ENCODE data around the gene PITX1. TPM values are rescaled to one million over a fixed set of nuclear protein-coding genes. Genes with fewer than 3 reads are reported as not detected.

PITX1 gene
- total RNA-seq, 1 experiment from 2014 or later = 173 TPM

DNA sequence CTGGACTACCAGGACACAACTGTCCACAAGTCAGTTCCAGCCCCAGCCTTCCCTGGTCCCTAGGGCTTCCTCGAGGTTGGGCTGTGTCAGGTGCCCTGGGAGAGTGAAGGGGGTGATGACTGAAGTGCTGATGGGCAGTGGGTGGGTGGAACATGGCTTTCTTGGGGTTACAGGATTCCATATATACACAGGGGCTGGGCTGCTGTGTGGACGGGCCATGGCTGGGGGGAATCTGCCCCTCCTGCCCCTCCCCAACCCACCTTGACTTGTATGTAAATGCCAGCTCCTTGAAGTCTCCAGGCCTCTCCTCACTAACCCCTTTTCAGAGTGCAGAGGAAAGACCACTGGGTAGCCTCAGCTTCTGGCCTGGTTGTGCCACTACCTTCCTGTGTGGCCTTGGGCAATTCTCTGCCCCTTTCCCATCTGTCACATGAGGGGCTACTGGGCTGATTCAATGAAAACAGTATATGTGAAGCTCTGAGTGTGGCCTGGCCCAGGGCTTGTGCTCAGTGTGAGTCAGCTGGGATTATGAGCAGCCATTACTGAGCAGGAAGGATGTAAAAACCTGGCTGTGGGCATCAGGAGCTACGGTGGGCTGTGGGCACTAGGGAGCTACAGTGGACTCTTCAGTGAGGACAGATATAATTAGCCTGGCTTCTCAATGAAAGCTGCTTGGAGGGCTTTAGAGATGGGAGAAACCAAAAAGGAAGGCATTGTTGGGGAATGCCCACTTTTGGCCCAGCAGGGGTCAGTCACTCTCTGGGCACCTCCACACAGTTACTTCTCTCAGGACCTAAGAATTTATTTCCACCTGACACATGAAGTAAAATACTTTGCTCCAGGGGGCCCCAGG lies 23.3 kb downstream of the PITX1 start:
- no peak overlapping the region for H3K27ac ChIP-seq (ENCODE audit: low read length)
- H3K9ac ChIP-seq (ENCODE audit: low read length) = no peak overlapping the region
- DNase-seq = no peak
- H3K9me3 ChIP-seq (ENCODE audit: low read length) = no peaks in the 10 kb centered on the region
- no peak overlapping the region for H3K4me2 ChIP-seq (ENCODE audit: low read depth, low read length, poor library complexity, severe bottlenecking)
- H3K9me2 ChIP-seq (replicated peaks; ENCODE audit: insufficient read depth, low read length) = no peaks in the 10 kb centered on the region
- no peaks in the 10 kb centered on the region for H4K20me1 ChIP-seq (ENCODE audit: insufficient read depth, low read depth, low read length)
- peaks cover 4% of the 10 kb centered on the region for H3K4me1 ChIP-seq (ENCODE audit: low read length)
- no peak overlapping the region for H3K4me3 ChIP-seq (ENCODE audit: low read length)
- H3K27me3 ChIP-seq (ENCODE audit: low read length) = no peaks in the 10 kb centered on the region
- no peaks in the 10 kb centered on the region for H3K79me2 ChIP-seq (ENCODE audit: low read length)
- no peak overlapping the region for H2AFZ ChIP-seq (ENCODE audit: low read length)
- H3K36me3 ChIP-seq (ENCODE audit: insufficient read depth, low read length) = no peaks in the 10 kb centered on the region

DNA sequence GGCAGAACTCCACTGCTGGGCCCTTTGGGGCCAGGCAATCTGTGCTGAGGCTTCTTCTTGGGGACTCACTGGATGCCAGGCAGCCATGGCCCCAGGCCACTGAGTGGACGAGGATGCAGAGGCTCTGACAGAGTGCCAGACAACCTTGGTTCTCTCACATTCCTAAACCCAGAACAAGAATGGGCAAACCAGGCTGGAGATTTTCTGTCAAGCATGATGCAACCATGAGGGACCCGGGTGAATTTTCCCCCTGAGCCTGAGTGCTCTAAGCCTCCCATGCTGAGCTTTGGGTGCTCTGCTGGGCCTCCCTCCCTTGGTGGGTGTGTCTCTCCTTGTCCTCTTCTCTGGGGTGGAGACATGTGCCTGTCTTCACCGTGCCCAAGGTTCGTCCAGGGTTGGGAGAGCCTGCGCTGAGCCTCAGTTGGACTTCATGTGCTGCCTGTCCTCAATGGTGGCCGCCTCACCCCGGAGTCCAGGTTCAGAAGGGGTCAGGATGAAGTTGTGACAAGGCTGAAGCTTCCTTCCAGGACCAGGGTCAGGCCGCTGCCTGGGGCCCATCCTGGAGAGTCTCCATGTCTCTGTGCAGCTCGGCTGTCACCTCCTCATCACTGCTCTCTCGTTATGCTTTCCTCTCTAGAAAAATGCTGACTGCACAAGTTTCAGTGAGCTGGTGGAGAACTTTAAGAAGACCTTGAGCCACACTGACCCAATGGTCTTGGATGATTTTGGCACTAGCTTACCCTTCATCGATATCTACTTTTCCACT lies 24.1 kb downstream of the PITX1 start:
- H3K9me3 ChIP-seq (ENCODE audit: low read length) = no peaks in the 10 kb centered on the region
- no peaks in the 10 kb centered on the region for H3K79me2 ChIP-seq (ENCODE audit: low read length)
- H3K27ac ChIP-seq (ENCODE audit: low read length) = no peak overlapping the region
- H3K4me1 ChIP-seq (ENCODE audit: low read length) = peaks cover 2% of the 10 kb centered on the region
- no peaks in the 10 kb centered on the region for H3K36me3 ChIP-seq (ENCODE audit: insufficient read depth, low read length)
- H4K20me1 ChIP-seq (ENCODE audit: insufficient read depth, low read depth, low read length) = no peaks in the 10 kb centered on the region
- DNase-seq = no peak
- no peaks in the 10 kb centered on the region for H3K9me2 ChIP-seq (replicated peaks; ENCODE audit: insufficient read depth, low read length)
- no peak overlapping the region for H3K4me3 ChIP-seq (ENCODE audit: low read length)
- no peak overlapping the region for H3K4me2 ChIP-seq (ENCODE audit: low read depth, low read length, poor library complexity, severe bottlenecking)
- H3K9ac ChIP-seq (ENCODE audit: low read length) = no peak overlapping the region
- no peak overlapping the region for H2AFZ ChIP-seq (ENCODE audit: low read length)
- H3K27me3 ChIP-seq (ENCODE audit: low read length) = no peaks in the 10 kb centered on the region

DNA sequence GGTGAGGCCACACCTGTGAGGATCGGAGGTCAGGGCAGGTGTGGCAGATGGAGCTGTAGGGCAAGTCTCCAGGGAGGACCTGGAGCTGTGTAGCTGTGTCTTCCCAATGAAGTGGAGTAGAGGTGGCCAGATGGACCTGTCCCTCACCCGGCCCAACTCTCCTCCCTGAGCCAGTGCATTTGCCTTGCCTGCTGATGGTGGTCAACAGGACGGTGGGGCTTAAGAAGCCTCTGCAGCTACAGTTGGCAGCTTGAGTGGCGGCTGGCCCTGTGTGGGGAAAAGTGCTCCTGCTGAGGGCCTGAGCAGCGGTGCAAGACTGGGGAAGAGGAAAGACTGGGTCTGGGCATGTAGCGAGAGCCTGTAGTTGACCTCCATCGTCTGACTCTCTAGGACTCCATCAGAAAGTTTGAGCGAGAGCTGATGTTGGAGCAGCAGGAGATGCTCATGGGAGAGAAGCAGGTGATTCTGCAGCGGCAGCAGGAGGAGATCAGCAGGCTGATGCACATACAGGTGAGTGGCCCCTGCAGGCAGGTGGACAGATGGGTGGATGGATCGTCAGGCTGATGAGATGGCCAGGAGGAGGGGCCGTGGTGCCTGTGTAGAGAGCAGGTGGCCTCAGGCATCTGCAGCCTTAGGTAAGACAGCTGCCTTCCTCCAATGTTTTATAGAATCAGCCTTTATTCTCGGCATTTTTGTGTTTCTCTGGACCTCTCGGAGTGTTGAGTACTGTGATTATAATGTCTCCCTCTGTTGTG lies 24.9 kb downstream of the PITX1 start:
- no peak for DNase-seq
- Histone ChIP-seq H4K20me1 (ENCODE audit: insufficient read depth, low read depth, low read length) (no peaks in the 10 kb centered on the region), H3K9ac (ENCODE audit: low read length) (no peak overlapping the region), H3K27ac (ENCODE audit: low read length) (no peak overlapping the region), H3K36me3 (ENCODE audit: insufficient read depth, low read length) (no peaks in the 10 kb centered on the region), H3K4me1 (ENCODE audit: low read length) (no peaks in the 10 kb centered on the region), H3K9me3 (ENCODE audit: low read length) (no peaks in the 10 kb centered on the region), H3K27me3 (ENCODE audit: low read length) (no peaks in the 10 kb centered on the region), H3K9me2 (replicated peaks; ENCODE audit: insufficient read depth, low read length) (no peaks in the 10 kb centered on the region), H3K79me2 (ENCODE audit: low read length) (no peaks in the 10 kb centered on the region), H3K4me2 (ENCODE audit: low read depth, low read length, poor library complexity, severe bottlenecking) (no peak overlapping the region), H3K4me3 (ENCODE audit: low read length) (no peak overlapping the region), H2AFZ (ENCODE audit: low read length) (no peak overlapping the region)

DNA sequence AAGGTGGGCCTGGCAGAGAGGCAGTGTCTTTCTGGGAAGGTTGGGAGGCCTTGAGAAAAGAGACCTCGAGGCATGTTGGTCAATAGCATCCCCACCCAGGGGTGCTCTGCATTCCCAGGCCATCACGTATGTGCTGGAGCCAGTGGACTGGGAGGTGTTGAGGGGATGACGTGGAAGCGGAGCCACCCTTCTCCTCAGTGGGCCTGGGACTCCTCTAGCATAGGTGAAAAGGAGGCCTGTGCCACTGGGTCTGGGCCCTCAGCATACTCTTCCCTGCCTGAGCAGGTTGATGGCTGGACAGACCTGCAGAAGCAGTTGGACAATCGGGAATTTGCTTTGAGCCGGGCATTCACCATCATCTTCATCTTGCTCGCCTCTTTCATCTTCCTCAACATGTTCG lies 25.5 kb downstream of the PITX1 start:
- Histone ChIP-seq H4K20me1 (ENCODE audit: insufficient read depth, low read depth, low read length) (no peaks in the 10 kb centered on the region), H3K27me3 (ENCODE audit: low read length) (no peaks in the 10 kb centered on the region), H3K4me1 (ENCODE audit: low read length) (no peaks in the 10 kb centered on the region), H3K9me2 (replicated peaks; ENCODE audit: insufficient read depth, low read length) (no peaks in the 10 kb centered on the region), H3K27ac (ENCODE audit: low read length) (no peak overlapping the region), H3K4me2 (ENCODE audit: low read depth, low read length, poor library complexity, severe bottlenecking) (no peak overlapping the region), H3K9ac (ENCODE audit: low read length) (no peak overlapping the region), H3K9me3 (ENCODE audit: low read length) (no peaks in the 10 kb centered on the region), H3K4me3 (ENCODE audit: low read length) (no peak overlapping the region), H3K79me2 (ENCODE audit: low read length) (no peaks in the 10 kb centered on the region), H3K36me3 (ENCODE audit: insufficient read depth, low read length) (no peaks in the 10 kb centered on the region), H2AFZ (ENCODE audit: low read length) (no peak overlapping the region)
- no peak for DNase-seq

DNA sequence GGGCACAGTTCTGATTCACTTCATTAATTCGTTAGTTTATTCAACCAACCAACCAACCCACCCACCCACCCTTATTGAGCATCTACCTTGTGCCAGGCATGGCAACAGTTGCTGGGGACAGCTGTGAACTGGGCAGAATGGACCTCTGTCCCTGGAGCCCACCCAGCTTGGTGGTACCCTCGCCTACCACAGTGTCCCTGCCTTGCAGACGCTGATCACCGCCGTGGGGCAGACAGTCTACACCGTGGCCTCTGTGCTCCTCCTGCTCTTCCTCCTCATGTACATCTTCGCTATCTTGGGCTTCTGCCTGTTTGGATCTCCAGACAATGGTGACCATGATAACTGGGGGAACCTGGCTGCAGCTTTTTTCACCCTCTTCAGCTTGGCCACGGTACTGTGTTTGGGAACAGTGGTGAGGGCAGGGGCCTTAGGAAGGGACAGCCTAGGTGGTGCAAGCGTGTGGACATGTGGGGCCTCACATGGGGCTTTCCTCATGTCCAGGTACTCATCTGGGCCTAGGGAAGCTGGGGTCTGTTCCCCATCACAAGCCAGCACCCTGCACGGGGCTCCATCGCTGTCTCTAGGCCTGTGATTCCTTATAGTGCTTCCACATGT lies 26.2 kb downstream of the PITX1 start:
- no peaks in the 10 kb centered on the region for H3K9me2 ChIP-seq (replicated peaks; ENCODE audit: insufficient read depth, low read length)
- DNase-seq = no peak
- H3K4me2 ChIP-seq (ENCODE audit: low read depth, low read length, poor library complexity, severe bottlenecking) = no peak overlapping the region
- H2AFZ ChIP-seq (ENCODE audit: low read length) = no peak overlapping the region
- no peaks in the 10 kb centered on the region for H3K36me3 ChIP-seq (ENCODE audit: insufficient read depth, low read length)
- no peak overlapping the region for H3K9ac ChIP-seq (ENCODE audit: low read length)
- no peaks in the 10 kb centered on the region for H3K79me2 ChIP-seq (ENCODE audit: low read length)
- H3K4me1 ChIP-seq (ENCODE audit: low read length) = no peaks in the 10 kb centered on the region
- H3K4me3 ChIP-seq (ENCODE audit: low read length) = no peak overlapping the region
- no peaks in the 10 kb centered on the region for H3K9me3 ChIP-seq (ENCODE audit: low read length)
- H4K20me1 ChIP-seq (ENCODE audit: insufficient read depth, low read depth, low read length) = no peaks in the 10 kb centered on the region
- no peaks in the 10 kb centered on the region for H3K27me3 ChIP-seq (ENCODE audit: low read length)
- no peak overlapping the region for H3K27ac ChIP-seq (ENCODE audit: low read length)

DNA sequence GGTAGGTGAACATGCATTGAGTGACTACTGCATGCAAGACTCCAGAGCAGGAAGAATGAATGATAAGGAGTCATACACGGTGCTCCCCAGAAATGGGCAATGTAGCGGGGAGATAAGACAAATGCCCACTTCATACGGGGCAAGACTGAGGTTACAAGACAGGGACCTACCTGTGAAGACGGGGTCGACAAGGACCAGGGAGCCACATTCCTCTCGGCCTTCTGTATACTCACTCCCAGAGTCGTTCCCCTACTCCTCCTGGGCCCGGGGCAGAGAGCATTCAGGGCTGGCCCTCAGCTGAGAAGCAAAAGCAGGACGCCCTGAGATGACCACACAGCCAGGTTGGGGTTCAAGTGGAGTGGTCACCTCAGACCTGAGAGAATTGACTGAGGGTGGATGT lies 26.7 kb downstream of the PITX1 start:
- no peak overlapping the region for H3K9ac ChIP-seq (ENCODE audit: low read length)
- no peak for DNase-seq
- H3K9me3 ChIP-seq (ENCODE audit: low read length) = no peaks in the 10 kb centered on the region
- no peak overlapping the region for H3K4me2 ChIP-seq (ENCODE audit: low read depth, low read length, poor library complexity, severe bottlenecking)
- no peaks in the 10 kb centered on the region for H3K27me3 ChIP-seq (ENCODE audit: low read length)
- no peaks in the 10 kb centered on the region for H4K20me1 ChIP-seq (ENCODE audit: insufficient read depth, low read depth, low read length)
- H3K9me2 ChIP-seq (replicated peaks; ENCODE audit: insufficient read depth, low read length) = no peaks in the 10 kb centered on the region
- no peaks in the 10 kb centered on the region for H3K79me2 ChIP-seq (ENCODE audit: low read length)
- H3K4me1 ChIP-seq (ENCODE audit: low read length) = no peaks in the 10 kb centered on the region
- H3K4me3 ChIP-seq (ENCODE audit: low read length) = no peak overlapping the region
- no peak overlapping the region for H2AFZ ChIP-seq (ENCODE audit: low read length)
- H3K27ac ChIP-seq (ENCODE audit: low read length) = no peak overlapping the region
- no peaks in the 10 kb centered on the region for H3K36me3 ChIP-seq (ENCODE audit: insufficient read depth, low read length)

DNA sequence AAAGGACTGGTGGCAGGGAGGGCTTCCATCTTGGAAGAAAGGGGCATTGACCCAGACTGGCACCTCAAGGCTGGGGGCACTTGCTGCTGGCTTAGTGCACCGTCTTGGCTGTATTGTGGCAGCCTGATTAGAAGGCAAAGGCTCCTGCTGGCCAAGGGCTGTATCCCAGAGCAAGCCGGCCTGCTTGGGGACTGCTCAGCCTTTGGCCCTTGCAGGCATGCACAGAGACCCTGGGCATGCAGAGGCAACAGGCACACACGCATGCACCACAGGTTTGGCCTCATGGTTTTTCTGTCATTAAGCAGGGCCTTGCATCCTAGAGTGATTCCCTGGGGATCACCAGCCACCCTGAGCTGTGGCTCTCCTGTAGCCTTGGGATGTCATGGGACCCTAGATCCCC lies 29.0 kb downstream of the PITX1 start:
- Histone ChIP-seq H3K36me3 (ENCODE audit: insufficient read depth, low read length) (no peaks in the 10 kb centered on the region), H3K9me3 (ENCODE audit: low read length) (no peaks in the 10 kb centered on the region), H3K79me2 (ENCODE audit: low read length) (no peaks in the 10 kb centered on the region), H3K9ac (ENCODE audit: low read length) (no peak overlapping the region), H3K27me3 (ENCODE audit: low read length) (no peaks in the 10 kb centered on the region), H3K4me1 (ENCODE audit: low read length) (no peaks in the 10 kb centered on the region), H2AFZ (ENCODE audit: low read length) (no peak overlapping the region), H3K27ac (ENCODE audit: low read length) (no peak overlapping the region), H3K4me3 (ENCODE audit: low read length) (no peak overlapping the region), H4K20me1 (ENCODE audit: insufficient read depth, low read depth, low read length) (no peaks in the 10 kb centered on the region), H3K9me2 (replicated peaks; ENCODE audit: insufficient read depth, low read length) (no peaks in the 10 kb centered on the region), H3K4me2 (ENCODE audit: low read depth, low read length, poor library complexity, severe bottlenecking) (no peak overlapping the region)
- DNase-seq = no peak

DNA sequence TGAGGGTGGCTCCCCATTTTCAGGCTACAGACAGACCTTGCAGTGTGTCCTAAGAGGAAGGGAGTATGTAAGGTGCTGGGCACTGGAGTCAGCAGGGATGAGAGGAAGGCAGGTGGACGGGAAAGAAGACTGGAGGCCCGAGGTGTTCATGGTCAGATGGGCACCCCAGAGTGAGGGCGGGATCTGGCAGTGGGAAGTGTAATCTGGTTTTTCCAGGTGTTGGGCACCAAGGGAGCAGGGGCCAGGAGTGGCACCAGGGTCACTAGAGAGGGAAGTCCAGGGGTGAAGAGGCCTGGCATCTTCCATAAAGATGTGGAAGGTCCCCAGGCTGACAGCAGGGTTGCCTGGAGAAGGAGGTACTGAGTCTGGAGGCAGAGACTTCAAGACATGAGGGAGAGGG lies 29.7 kb downstream of the PITX1 start:
- Histone ChIP-seq H3K27me3 (ENCODE audit: low read length) (no peaks in the 10 kb centered on the region), H3K4me2 (ENCODE audit: low read depth, low read length, poor library complexity, severe bottlenecking) (no peak overlapping the region), H3K9me3 (ENCODE audit: low read length) (no peaks in the 10 kb centered on the region)

More for the DNA sequence above, 29.7 kb downstream of the PITX1 start:
- Histone ChIP-seq H2AFZ (ENCODE audit: low read length) (no peak overlapping the region), H4K20me1 (ENCODE audit: insufficient read depth, low read depth, low read length) (no peaks in the 10 kb centered on the region), H3K4me1 (ENCODE audit: low read length) (no peaks in the 10 kb centered on the region), H3K79me2 (ENCODE audit: low read length) (no peaks in the 10 kb centered on the region), H3K9ac (ENCODE audit: low read length) (no peak overlapping the region), H3K9me2 (replicated peaks; ENCODE audit: insufficient read depth, low read length) (no peaks in the 10 kb centered on the region), H3K27ac (ENCODE audit: low read length) (no peak overlapping the region), H3K4me3 (ENCODE audit: low read length) (no peak overlapping the region), H3K36me3 (ENCODE audit: insufficient read depth, low read length) (no peaks in the 10 kb centered on the region)
- no peak for DNase-seq
